ENCODE data around the gene BLACAT1. TPM values are rescaled to one million over a fixed set of nuclear protein-coding genes. Genes with fewer than 3 reads are reported as not detected.
A peak's percentile ranks its signal among the peaks of the same experiment; 100 is the strongest.

BLACAT1 gene
- polyA plus RNA-seq, 3 donors: not detected

DNA sequence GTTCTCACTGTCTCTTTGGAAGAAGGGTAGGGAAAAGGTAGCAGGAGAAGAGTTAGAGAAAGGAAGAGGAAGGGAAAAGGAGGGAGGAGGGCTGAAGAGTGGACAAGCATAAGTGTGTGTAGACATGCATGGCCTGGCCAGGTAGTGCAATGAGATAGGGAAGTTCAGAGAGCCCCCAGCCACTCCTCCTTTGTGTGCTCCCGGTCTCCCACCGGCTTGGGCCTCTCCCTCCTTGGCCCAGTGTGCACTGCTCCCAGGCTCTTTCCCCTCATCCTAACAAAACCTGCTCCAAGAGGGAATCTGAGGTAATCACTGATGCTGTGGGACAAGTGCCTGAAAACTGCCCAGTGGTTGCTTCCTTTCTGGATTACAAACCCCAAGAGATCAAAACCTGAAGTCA lies 23.7 kb downstream of the BLACAT1 start:
- Histone ChIP-seq H3K4me3 (replicated peaks in 1 of 3; ENCODE audit: low read depth in 2 of 3, low read length in 3 of 3) (no peak overlapping the region), H3K36me3 (replicated peaks in 1 of 2; ENCODE audit: control insufficient read depth in 1 of 2, insufficient read depth in 2 of 2, low read length in 2 of 2) (no peaks in the 10 kb centered on the region), H4K20me1 (ENCODE audit: insufficient read depth, low read length) (no peaks in the 10 kb centered on the region), H3K27ac (ENCODE audit: low read depth in 1 of 2, low read length in 2 of 2) (no peak overlapping the region), H3K79me2 (ENCODE audit: insufficient read depth, low read length) (no peaks in the 10 kb centered on the region), H3K27me3 (ENCODE audit: control insufficient read depth in 2 of 2, insufficient read depth in 2 of 2, low read length in 2 of 2) (peaks cover 0 to 4% of the 10 kb centered on the region in 2 donors), H2AFZ (ENCODE audit: insufficient read depth, low read depth, low read length, poor library complexity, severe bottlenecking) (no peak overlapping the region), H3K9ac (ENCODE audit: insufficient read depth, low read length, poor library complexity, severe bottlenecking) (no peak overlapping the region), H3K9me3 (replicated peaks in 1 of 2; ENCODE audit: control insufficient read depth in 1 of 2, insufficient read depth in 1 of 2, low read length in 2 of 2) (no peaks in the 10 kb centered on the region), H3K4me2 (replicated peaks; ENCODE audit: extremely low read depth, low read length, poor library complexity, severe bottlenecking) (no peak overlapping the region), H3K4me1 (ENCODE audit: control insufficient read depth in 1 of 2, insufficient read depth in 2 of 2, low read length in 2 of 2) (peaks cover 14 to 31% of the 10 kb centered on the region in 2 donors)
- Mint-ChIP-seq H3K27me3 (ENCODE audit: low read depth in 3 of 3) (peaks cover 4 to 32% (median 23%) of the 10 kb centered on the region in 3 donors), H3K27ac (no peak overlapping the region), H3K36me3 (no peaks in the 10 kb centered on the region), H3K9me3 (peaks cover 0 to 3% (median 0%) of the 10 kb centered on the region in 7 donors), H3K4me1 (peaks cover 25% of the 10 kb centered on the region), H3K4me3 (no peak overlapping the region)
- intact Hi-C loops (cut with micrococcal nuclease): no loop called here
- DNase-seq: no peak
- no CpG with 5 or more reads among the region's 2 CpGs for WGBS (ENCODE audit: insufficient coverage)
- TF ChIP-seq, protein P1, sequence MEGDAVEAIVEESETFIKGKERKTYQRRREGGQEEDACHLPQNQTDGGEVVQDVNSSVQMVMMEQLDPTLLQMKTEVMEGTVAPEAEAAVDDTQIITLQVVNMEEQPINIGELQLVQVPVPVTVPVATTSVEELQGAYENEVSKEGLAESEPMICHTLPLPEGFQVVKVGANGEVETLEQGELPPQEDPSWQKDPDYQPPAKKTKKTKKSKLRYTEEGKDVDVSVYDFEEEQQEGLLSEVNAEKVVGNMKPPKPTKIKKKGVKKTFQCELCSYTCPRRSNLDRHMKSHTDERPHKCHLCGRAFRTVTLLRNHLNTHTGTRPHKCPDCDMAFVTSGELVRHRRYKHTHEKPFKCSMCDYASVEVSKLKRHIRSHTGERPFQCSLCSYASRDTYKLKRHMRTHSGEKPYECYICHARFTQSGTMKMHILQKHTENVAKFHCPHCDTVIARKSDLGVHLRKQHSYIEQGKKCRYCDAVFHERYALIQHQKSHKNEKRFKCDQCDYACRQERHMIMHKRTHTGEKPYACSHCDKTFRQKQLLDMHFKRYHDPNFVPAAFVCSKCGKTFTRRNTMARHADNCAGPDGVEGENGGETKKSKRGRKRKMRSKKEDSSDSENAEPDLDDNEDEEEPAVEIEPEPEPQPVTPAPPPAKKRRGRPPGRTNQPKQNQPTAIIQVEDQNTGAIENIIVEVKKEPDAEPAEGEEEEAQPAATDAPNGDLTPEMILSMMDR (IDR thresholded peaks at IDR 0.05): no peak

DNA sequence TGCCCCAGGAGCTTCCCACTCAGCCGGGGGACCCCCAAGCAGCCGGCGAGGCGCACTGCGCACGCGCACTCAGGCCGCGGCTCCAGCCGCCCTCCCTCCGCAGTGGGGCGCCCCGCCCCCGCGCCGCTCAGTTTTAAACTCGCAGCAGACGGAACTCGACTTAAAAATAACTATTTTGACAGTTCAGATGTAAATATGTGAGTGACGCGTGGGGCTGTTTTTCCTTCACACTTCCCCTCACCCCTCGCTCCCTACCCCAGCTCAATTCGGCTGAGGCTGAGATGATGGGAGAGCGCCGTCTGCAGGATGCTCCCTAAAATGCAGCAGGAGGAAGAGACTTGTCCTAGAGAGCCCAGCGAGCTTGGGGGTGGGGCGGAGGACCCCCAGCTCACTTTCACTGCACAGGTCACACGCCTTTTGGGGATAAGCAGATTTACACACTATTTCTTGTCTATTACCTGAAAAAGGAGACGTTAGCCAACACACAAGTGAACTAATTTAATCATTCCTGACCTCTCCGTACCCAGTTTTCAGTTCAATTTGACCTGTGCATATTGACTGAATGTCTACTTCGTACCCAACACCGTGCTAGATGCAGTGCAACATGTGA lies 25.0 kb downstream of the BLACAT1 start:
- peak overlapping the region; percentile 77 for H2AFZ ChIP-seq (ENCODE audit: insufficient read depth, low read depth, low read length, poor library complexity, severe bottlenecking)

More for the DNA sequence above, 25.0 kb downstream of the BLACAT1 start:
- Histone ChIP-seq H3K4me2 (replicated peaks; ENCODE audit: extremely low read depth, low read length, poor library complexity, severe bottlenecking) (peak overlapping the region; percentile 75), H3K9me3 (replicated peaks in 1 of 2; ENCODE audit: control insufficient read depth in 1 of 2, insufficient read depth in 1 of 2, low read length in 2 of 2) (no peaks in the 10 kb centered on the region), H3K27ac (ENCODE audit: low read depth in 1 of 2, low read length in 2 of 2) (no peak overlapping the region), H3K4me3 (replicated peaks in 1 of 3; ENCODE audit: low read depth in 2 of 3, low read length in 3 of 3) (peak overlapping the region in 2 of 3 experiments; percentile 9 to 73), H3K79me2 (ENCODE audit: insufficient read depth, low read length) (no peaks in the 10 kb centered on the region), H3K9ac (ENCODE audit: insufficient read depth, low read length, poor library complexity, severe bottlenecking) (peak overlapping the region; percentile 41), H3K27me3 (ENCODE audit: control insufficient read depth in 2 of 2, insufficient read depth in 2 of 2, low read length in 2 of 2) (peaks cover 0 to 4% of the 10 kb centered on the region in 2 donors), H3K4me1 (ENCODE audit: control insufficient read depth in 1 of 2, insufficient read depth in 2 of 2, low read length in 2 of 2) (peaks cover 14 to 20% of the 10 kb centered on the region in 2 donors), H4K20me1 (ENCODE audit: insufficient read depth, low read length) (no peaks in the 10 kb centered on the region), H3K36me3 (replicated peaks in 1 of 2; ENCODE audit: control insufficient read depth in 1 of 2, insufficient read depth in 2 of 2, low read length in 2 of 2) (no peaks in the 10 kb centered on the region)
- no peak overlapping the region for H3K27ac Mint-ChIP-seq
- peak overlapping the region; percentile 74 to 92 for H3K4me3 Mint-ChIP-seq
- WGBS (ENCODE audit: insufficient coverage): 14% methylated on average over 15 of the region's 32 CpGs
- H3K4me1 Mint-ChIP-seq: peaks cover 21% of the 10 kb centered on the region
- TF ChIP-seq, protein P1 (IDR thresholded peaks at IDR 0.05): peak; percentile 86
- H3K9me3 Mint-ChIP-seq: peaks cover 0 to 3% (median 0%) of the 10 kb centered on the region in 7 donors
- peak; percentile 18 to 47 (median 26) for DNase-seq
- H3K36me3 Mint-ChIP-seq: no peaks in the 10 kb centered on the region
- peaks cover 12 to 36% (median 24%) of the 10 kb centered on the region in 3 donors for H3K27me3 Mint-ChIP-seq (ENCODE audit: low read depth in 3 of 3)
- intact Hi-C loops (cut with micrococcal nuclease): no loop called here

All from CD14-positive monocyte (primary cell).